SU-DHL-6 (cell line): ENCODE results near the gene MMP23B.

Experiments
- H2AFZ ChIP-seq: fragments of 200-600 bp; sonication (generic); 2 replicates; pipeline ENCODE4 v1.6.1; 2014; ENCODE audit warnings: low read depth, mild to moderate bottlenecking, moderate library complexity, mixed read lengths, antibody characterized with exemption, low read length; ENCODE audit not compliant: severe bottlenecking
- H3F3A ChIP-seq: fragments of 200-600 bp; shearing (Covaris generic); 2 replicates; pipeline ENCODE4 v1.6.0; 2016; ENCODE audit warnings: antibody characterized with exemption, mild to moderate bottlenecking; ENCODE audit not compliant: insufficient read depth
- H3K27ac ChIP-seq: fragments of 200-600 bp; sonication (generic); 2 replicates; pipeline ENCODE4 v1.5.1; 2016; ENCODE audit warnings: low read depth, mild to moderate bottlenecking, low read length, moderate library complexity, mixed read lengths
- H3K27me3 ChIP-seq: fragments of 200-600 bp; sonication (generic), shearing (Covaris generic); 2 replicates; pipeline ENCODE4 v1.6.0; 2014; ENCODE audit warnings: mild to moderate bottlenecking, low read length
- H3K36me3 ChIP-seq: fragments of 200-600 bp; sonication (generic); 2 replicates; pipeline ENCODE4 v1.6.1; 2014; ENCODE audit warnings: mild to moderate bottlenecking, low read length, mixed read lengths
- H3K4me2 ChIP-seq: fragments of 300-600, 200-600 bp; shearing (Covaris generic), sonication (generic); 2 replicates; pipeline ENCODE4 v1.6.0; 2014; ENCODE audit warnings: low read length, low read depth, mild to moderate bottlenecking; ENCODE audit not compliant: poor library complexity, severe bottlenecking
- H3K4me3 ChIP-seq: fragments of 200-600 bp; sonication (generic); 2 replicates; pipeline ENCODE4 v1.5.1; 2014; ENCODE audit warnings: antibody characterized with exemption, low read length, mild to moderate bottlenecking, mixed read lengths; ENCODE audit not compliant: insufficient read depth, poor library complexity, severe bottlenecking
- H3K79me2 ChIP-seq: fragments of 200-600 bp; sonication (generic); 2 replicates; pipeline ENCODE4 v1.6.1; 2014; ENCODE audit warnings: mild to moderate bottlenecking, low read length, moderate library complexity; ENCODE audit not compliant: insufficient read depth
- H3K9ac ChIP-seq: fragments of 200-600 bp; sonication (generic); 2 replicates; pipeline ENCODE4 v1.7.0; 2014; ENCODE audit warnings: mild to moderate bottlenecking, low read length
- H3K9me2 ChIP-seq: fragments of 200-600 bp; sonication (generic); replicated peaks from 2 replicates; pipeline ENCODE4 v1.6.1; 2014; ENCODE audit warnings: low read length; ENCODE audit not compliant: insufficient read depth
- H3K9me3 ChIP-seq: fragments of 200-600 bp; sonication (generic); 2 replicates; pipeline ENCODE4 v1.6.1; 2014; ENCODE audit warnings: low read length, mixed read lengths; ENCODE audit not compliant: insufficient read depth
- H4K20me1 ChIP-seq: fragments of 200-600 bp; sonication (generic); 2 replicates; pipeline ENCODE4 v1.6.1; 2014; ENCODE audit warnings: low read depth, mild to moderate bottlenecking, antibody characterized with exemption, low read length, moderate library complexity, mixed read lengths
- CTCF ChIP-seq: fragments of 200-600 bp; sonication (generic); IDR thresholded peaks from one replicate; pipeline ENCODE4 v1.5.1; 2017; ENCODE audit warnings: antibody characterized with exemption, mild to moderate bottlenecking, low read length, moderate library complexity; ENCODE audit not compliant: insufficient read depth, poor library complexity, severe bottlenecking
- EZH2phosphoT487 ChIP-seq: fragments of 200-600 bp; sonication (generic), shearing (Covaris generic); conservative IDR thresholded peaks from 2 replicates; pipeline ENCODE4 v1.6.1; 2018; ENCODE audit warnings: mild to moderate bottlenecking, antibody characterized with exemption, low read length, moderate library complexity, mixed read lengths

Gene MMP23B

GRCh38 chr1:1626207-1627141 is 5.5 kb upstream of the MMP23B start:
- Histone ChIP-seq H3K27ac (no peak overlapping the region), H3K9me3 (no peaks in the 10 kb centered on the region), H2AFZ (no peak overlapping the region), H3K4me2 (no peak overlapping the region), H3K36me3 (no peaks in the 10 kb centered on the region), H3K4me3 (no peak overlapping the region), H4K20me1 (no peaks in the 10 kb centered on the region), H3K27me3 (no peaks in the 10 kb centered on the region), H3K9ac (no peak overlapping the region), H3F3A (no peaks in the 10 kb centered on the region), H3K79me2 (no peaks in the 10 kb centered on the region), H3K9me2 (no peaks in the 10 kb centered on the region)
- TF ChIP-seq CTCF (no peak), EZH2phosphoT487 (no peak)

- no peaks in the 10 kb centered on the region for H3K79me2 ChIP-seq
- H3K4me3 ChIP-seq, result no peak overlapping the region
- H3F3A ChIP-seq, result no peaks in the 10 kb centered on the region
- H4K20me1 ChIP-seq, result no peaks in the 10 kb centered on the region
- H3K9me3 ChIP-seq, result no peaks in the 10 kb centered on the region
- no peaks in the 10 kb centered on the region for H3K27me3 ChIP-seq
- H3K9ac ChIP-seq, result no peak overlapping the region
- no peak overlapping the region for H3K4me2 ChIP-seq
- H3K9me2 ChIP-seq, result no peaks in the 10 kb centered on the region
- H3K36me3 ChIP-seq, result no peaks in the 10 kb centered on the region
- H2AFZ ChIP-seq, result no peak overlapping the region
- TF ChIP-seq EZH2phosphoT487 (no peak), CTCF (no peak)
- H3K27ac ChIP-seq, result no peak overlapping the region
Measured at GRCh38 chr1:1627261-1627828, 4.6 kb upstream of the MMP23B start.

GRCh38 chr1:1627829-1628753 is 3.9 kb upstream of the MMP23B start:
- no peak overlapping the region for H3K4me3 ChIP-seq
- H3F3A ChIP-seq, result no peaks in the 10 kb centered on the region
- H4K20me1 ChIP-seq, result no peaks in the 10 kb centered on the region
- no peaks in the 10 kb centered on the region for H3K9me2 ChIP-seq
- no peaks in the 10 kb centered on the region for H3K27me3 ChIP-seq
- H3K79me2 ChIP-seq, result no peaks in the 10 kb centered on the region
- H3K27ac ChIP-seq, result no peak overlapping the region
- TF ChIP-seq EZH2phosphoT487 (no peak), CTCF (no peak)
- H3K9ac ChIP-seq, result peak overlapping the region; percentile 61; the same call in 1 of the 2 replicates
- no peaks in the 10 kb centered on the region for H3K36me3 ChIP-seq
- H2AFZ ChIP-seq, result no peak overlapping the region
- peak overlapping the region; percentile 65 for H3K4me2 ChIP-seq
- H3K9me3 ChIP-seq, result no peaks in the 10 kb centered on the region
